GM18508 (cell line): ENCODE data around the gene LIPA.
"Not testable (repeated sequence)": the region's sequence is repeated elsewhere in the genome, so short reads cannot be mapped to it uniquely, and the experiment has no call there.

Source experiments
- ATAC-seq: cut with Tn5 transposase; IDR thresholded peaks from one replicate; pipeline ENCODE4 v1.9.1; 2021; ENCODE audit warnings: moderate number of reproducible peaks; ENCODE audit not compliant: insufficient read depth, unreplicated experiment

The LIPA gene

DNA sequence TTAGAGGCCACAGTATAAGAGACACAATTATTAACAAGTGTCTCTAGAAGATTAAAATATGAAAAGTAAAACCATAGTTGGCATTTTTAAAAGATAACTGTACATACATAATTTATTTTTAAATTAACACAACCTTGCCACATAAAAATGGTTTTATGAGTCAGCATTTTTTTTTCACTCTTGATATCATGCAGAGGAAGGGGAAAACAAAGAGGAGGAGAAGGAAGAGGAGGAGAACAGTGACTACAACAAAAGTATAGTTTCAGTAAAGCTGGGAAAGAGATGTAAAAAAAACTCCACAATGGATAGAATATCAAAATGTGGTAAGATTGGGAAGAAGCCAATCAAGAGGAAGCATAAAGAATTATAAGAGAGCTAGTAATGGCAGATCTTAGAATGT lies 78.5 kb downstream of the LIPA start:
- ATAC-seq: no peak

DNA sequence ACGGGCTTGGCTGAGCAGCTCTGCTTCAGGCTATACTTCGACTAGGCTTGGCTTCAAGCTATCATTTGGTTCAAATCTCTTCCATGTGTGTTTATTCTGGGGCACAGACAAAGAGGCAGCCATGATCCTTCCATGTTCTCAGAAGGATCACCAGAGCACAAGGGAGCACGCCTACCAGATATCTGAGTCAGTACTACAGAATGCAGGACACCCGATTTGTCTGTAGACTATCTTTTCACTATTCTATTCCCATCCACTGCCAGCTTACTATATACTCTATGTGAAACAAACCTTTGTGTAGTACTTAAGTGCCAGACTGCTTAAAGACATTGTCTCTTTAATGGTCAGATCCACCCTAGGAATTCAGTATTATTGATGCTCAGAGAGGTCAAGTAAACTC lies 79.6 kb downstream of the LIPA start:
- ATAC-seq: no peak

DNA sequence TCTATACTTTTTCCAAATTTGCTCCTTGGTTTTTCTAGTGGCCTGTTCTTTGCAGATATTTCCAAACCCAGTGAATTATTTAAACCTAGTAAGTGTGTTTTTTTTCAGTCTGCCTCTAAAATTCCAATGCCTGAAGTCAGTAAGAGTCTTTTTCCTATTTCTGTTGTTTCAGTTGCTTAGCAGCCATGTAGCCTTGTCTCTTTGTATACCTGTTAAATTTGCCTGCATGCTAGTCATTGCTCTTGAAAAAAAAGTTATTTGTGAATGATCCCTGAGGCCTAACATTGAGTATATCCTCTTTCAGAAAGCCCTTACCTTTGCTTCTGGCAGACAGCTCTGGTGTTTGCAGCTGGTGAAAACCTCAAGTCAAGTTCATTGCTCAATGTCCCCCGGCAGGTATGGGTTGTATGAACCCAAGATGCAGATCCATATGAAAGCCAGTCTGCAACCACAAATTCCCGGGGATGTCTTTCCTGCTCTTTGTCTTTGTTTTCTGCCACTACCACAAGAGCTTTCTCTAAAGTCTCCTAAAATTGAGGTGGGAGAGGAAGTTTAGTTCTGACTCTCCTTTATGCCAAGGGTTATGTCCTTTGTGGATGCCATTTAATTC lies 80.2 kb downstream of the LIPA start:
- ATAC-seq: no peak

DNA sequence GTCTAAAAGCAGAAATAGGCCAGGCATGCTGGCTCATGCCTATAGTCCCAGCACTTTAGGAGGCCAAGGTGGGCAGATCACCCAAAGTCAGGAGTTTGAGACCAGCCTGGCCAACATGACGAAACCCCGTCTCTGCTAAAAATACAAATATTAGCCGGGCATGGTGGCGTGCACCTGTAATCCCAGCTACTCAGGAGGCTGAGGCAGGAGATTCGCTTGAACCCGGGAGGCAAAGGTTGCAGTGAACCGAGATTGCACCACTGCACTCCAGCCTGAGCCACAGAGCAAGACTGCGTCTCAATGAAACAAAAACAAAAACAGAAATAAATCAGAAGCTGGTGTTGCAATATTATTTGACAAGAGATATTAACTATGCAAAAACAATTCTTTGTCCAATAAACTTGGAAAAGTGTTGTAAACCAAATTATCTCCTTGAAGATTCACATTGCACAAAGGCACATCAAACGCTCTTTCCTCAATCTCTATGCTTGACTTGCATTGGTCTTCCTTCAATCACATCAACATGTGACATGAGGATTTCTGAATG lies 83.1 kb downstream of the LIPA start:
- ATAC-seq: not testable (repeated sequence)

DNA sequence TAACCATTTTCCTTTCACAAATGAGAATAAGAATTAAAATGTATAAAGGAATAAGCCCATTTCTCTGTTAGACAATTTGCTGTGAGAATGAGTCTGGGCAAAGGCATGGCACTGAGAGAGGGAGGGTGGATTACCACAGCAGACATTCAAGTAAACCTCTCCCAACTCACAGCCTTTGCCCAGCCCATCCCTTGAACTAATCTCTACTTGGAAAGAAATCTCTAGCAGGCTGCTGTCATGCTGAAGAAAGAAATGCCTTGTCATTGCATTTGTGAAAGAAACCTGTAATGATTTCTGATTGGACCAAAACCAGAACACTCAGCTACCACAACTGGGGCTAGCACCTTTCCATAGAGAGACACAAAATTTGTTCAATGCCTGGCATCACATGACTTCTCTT lies 83.7 kb downstream of the LIPA start:
- ATAC-seq: no peak

DNA sequence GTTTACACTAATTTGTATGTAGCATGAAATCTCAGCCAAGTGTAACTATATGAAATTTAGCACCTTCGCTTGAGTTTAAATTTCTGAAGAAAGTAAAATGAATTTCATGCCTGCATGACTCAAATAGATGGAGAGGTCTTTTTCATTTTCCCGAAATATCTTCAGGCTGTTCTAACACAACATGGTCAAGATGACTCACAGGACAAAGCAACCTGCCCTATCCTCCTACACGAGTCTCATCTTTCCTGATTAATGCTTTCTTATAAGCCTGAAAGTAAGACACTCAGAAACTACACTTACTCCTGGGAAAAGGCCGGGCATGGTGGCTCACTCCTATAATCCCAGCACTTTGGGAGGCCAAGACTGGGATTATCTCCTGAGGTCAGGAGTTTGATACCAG lies 85.7 kb downstream of the LIPA start:
- no peak for ATAC-seq

DNA sequence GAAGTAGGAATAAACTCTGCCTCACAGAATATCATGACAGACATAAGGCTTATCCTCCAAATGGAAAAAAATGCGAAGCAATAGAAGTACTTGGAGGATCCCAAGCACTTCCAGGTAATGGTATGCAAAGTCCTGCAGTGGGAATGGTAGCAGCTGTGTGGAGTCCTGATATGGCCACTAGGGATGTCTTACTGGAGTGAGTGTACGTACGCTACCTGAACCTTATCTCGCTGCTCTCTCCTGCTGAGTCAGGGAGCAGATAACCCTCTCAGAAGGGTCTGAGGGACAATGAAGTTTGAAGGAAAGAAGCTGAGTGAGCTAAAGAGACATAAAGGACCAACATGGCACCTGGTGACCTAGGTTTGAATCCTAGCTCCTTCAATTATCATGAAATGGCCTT lies 86.7 kb downstream of the LIPA start:
- ATAC-seq: no peak

DNA sequence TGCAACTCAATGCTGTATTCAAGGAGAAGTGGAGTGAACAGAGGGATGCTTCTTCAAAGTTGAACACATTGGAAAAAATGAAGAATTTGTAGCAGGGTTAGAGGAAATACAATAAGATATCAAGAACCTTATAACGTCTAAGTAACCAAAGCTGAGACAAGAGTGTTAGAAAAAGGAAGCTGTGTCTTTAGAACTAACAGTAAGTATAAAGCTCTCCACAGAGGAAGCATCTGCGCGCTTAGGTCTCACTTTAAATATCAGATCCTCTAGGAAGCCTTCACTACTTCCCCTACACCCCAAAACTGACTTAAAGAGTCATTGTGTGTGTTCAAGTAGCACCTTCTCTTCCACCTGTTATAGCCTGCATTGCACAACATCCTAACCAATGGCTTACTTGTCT lies 87.5 kb downstream of the LIPA start:
- no peak for ATAC-seq
